ENCODE results near the gene YWHAQ.

GRCh38 chr2:9660781-9661180, 30.0 kb upstream of the YWHAQ start:
- no peak for TF ChIP-seq EZH2 (IDR thresholded peaks at IDR 0.05)
- no peak for TF ChIP-seq POLR2AphosphoS5 (IDR thresholded peaks at IDR 0.05; ENCODE audit: borderline replicate concordance, low read depth, low read length)

Measured in SK-N-MC (cell line).